Esophagus (tissue), 2 donors: ENCODE measurements around the gene INPP4A. TPM values are rescaled to one million over a fixed set of nuclear protein-coding genes. Genes with fewer than 3 reads are reported as not detected.
A peak's percentile ranks its signal among the peaks of the same experiment; 100 is the strongest.

ENCODE experiments used
- H3K27ac ChIP-seq, 2 donors: one replicate each; pipeline ENCODE4 v1.5.1; 2013; ENCODE audit warnings: low read depth in 2 of 2, mild to moderate bottlenecking in 2 of 2, inconsistent platforms in 1 of 2, low read length in 1 of 2, moderate library complexity in 1 of 2
- H3K27me3 ChIP-seq, 2 donors: one replicate each; pipeline ENCODE4 v1.6.1; 2013; ENCODE audit warnings: low read length in 2 of 2, control low read depth in 1 of 2, mild to moderate bottlenecking in 1 of 2; ENCODE audit not compliant: insufficient read depth in 2 of 2, control insufficient read depth in 1 of 2
- H3K36me3 ChIP-seq, 2 donors: one replicate each; pipeline ENCODE4 v1.6.1; 2013; ENCODE audit warnings: low read length in 1 of 2; ENCODE audit not compliant: control insufficient read depth in 2 of 2, insufficient read depth in 2 of 2
- H3K4me1 ChIP-seq, 2 donors: one replicate each; pipeline ENCODE4 v1.6.1; 2013; ENCODE audit warnings: low read length in 1 of 2; ENCODE audit not compliant: control insufficient read depth in 2 of 2, insufficient read depth in 2 of 2
- H3K4me3 ChIP-seq, 2 donors: one replicate each; pipeline ENCODE4 v1.5.1; 2013; ENCODE audit warnings: low read length in 2 of 2, mild to moderate bottlenecking in 2 of 2, low read depth in 1 of 2, moderate library complexity in 1 of 2
- H3K9me3 ChIP-seq, 2 donors: one replicate each; pipeline ENCODE4 v1.6.1; 2013; ENCODE audit warnings: mild to moderate bottlenecking in 2 of 2, low read depth in 1 of 2, low read length in 1 of 2, moderate library complexity in 1 of 2; ENCODE audit not compliant: control insufficient read depth in 2 of 2, insufficient read depth in 1 of 2
- WGBS, 2 donors: extraction: QIAGEN DNeasy Blood & Tissue Kit; methylation state at CpG; one replicate each; pipeline ENCODE4 v1.1.7; 2013; 5-methylcytosine and 5-hydroxymethylcytosine counted together
- polyA plus RNA-seq, 2 donors: library from polyadenylated mRNA; stranded (reverse); fragments of 200-250 nt; gene quantifications; one replicate each; pipeline ENCODE4 v1.2.3, GENCODE V29; 2013
- donor health status: healthy with polysubstance abuse.
- donor health status: Bipolar disorder and iron deficiency.

INPP4A gene
- polyA plus RNA-seq, 2 donors, result 3.4 to 3.8 TPM

- H3K36me3 ChIP-seq, result peaks cover 4 to 6% of the 10 kb centered on the region in 2 donors
- H3K27me3 ChIP-seq, result no peaks in the 10 kb centered on the region
- H3K9me3 ChIP-seq, result no peaks in the 10 kb centered on the region
- WGBS, 2 donors, result 3% methylated on average over 29 of the region's 29 CpGs
- H3K27ac ChIP-seq, result peak overlapping the region; percentile 87 to 91
- H3K4me1 ChIP-seq, result peaks cover 5% of the 10 kb centered on the region in 2 donors
- peak overlapping the region; percentile 99 to 100 for H3K4me3 ChIP-seq
Measured at GRCh38 chr2:98608962-98609604, 164.4 kb downstream of the INPP4A start.

GRCh38 chr2:98614024-98614739, 169.5 kb downstream of the INPP4A start:
- WGBS, 2 donors, result 96% methylated on average over 9 of the region's 9 CpGs
- Histone ChIP-seq H3K4me1 (no peaks in the 10 kb centered on the region), H3K36me3 (peaks cover 9 to 17% of the 10 kb centered on the region in 2 donors), H3K4me3 (no peak overlapping the region), H3K9me3 (no peaks in the 10 kb centered on the region), H3K27me3 (no peaks in the 10 kb centered on the region), H3K27ac (no peak overlapping the region)

- no peaks in the 10 kb centered on the region for H3K27me3 ChIP-seq
- no peaks in the 10 kb centered on the region for H3K4me1 ChIP-seq
- WGBS, 2 donors, result 87 to 90% methylated on average over 5 of the region's 5 CpGs
- no peaks in the 10 kb centered on the region for H3K9me3 ChIP-seq
- no peak overlapping the region for H3K27ac ChIP-seq
- no peak overlapping the region for H3K4me3 ChIP-seq
- H3K36me3 ChIP-seq, result peaks cover 9 to 17% of the 10 kb centered on the region in 2 donors
Measured at GRCh38 chr2:98615481-98615880, 170.8 kb downstream of the INPP4A start.

- H3K4me3 ChIP-seq, result no peak overlapping the region
- 54 to 55% methylated on average over 5 of the region's 5 CpGs for WGBS, 2 donors
- H3K27me3 ChIP-seq, result no peaks in the 10 kb centered on the region
- no peak overlapping the region for H3K27ac ChIP-seq
- H3K4me1 ChIP-seq, result no peaks in the 10 kb centered on the region
- H3K9me3 ChIP-seq, result no peaks in the 10 kb centered on the region
- peaks cover 11 to 17% of the 10 kb centered on the region in 2 donors for H3K36me3 ChIP-seq
Measured at GRCh38 chr2:98617149-98617548, 172.5 kb downstream of the INPP4A start.

- WGBS, 2 donors, result 73 to 80% methylated on average over 5 of the region's 5 CpGs
- peaks cover 0 to 3% of the 10 kb centered on the region in 2 donors for H3K36me3 ChIP-seq
- H3K9me3 ChIP-seq, result no peaks in the 10 kb centered on the region
- H3K27ac ChIP-seq, result no peak overlapping the region
- no peak overlapping the region for H3K4me3 ChIP-seq
- H3K4me1 ChIP-seq, result no peaks in the 10 kb centered on the region
- H3K27me3 ChIP-seq, result no peaks in the 10 kb centered on the region
Measured at GRCh38 chr2:98623657-98624056, 179.0 kb downstream of the INPP4A start.

GRCh38 chr2:98632351-98632750, 187.7 kb downstream of the INPP4A start:
- H3K36me3 ChIP-seq, result peaks cover 3 to 10% of the 10 kb centered on the region in 2 donors
- no peaks in the 10 kb centered on the region for H3K27me3 ChIP-seq
- 81 to 88% methylated on average over 3 of the region's 3 CpGs for WGBS, 2 donors

GRCh38 chr2:98634406-98635092, 189.9 kb downstream of the INPP4A start:
- 77% methylated on average over 9 of the region's 9 CpGs for WGBS, 2 donors
- Histone ChIP-seq H3K27ac (no peak overlapping the region), H3K36me3 (peaks cover 3 to 10% of the 10 kb centered on the region in 2 donors)

More at GRCh38 chr2:98632351-98632750, 187.7 kb downstream of the INPP4A start:
- no peaks in the 10 kb centered on the region for H3K9me3 ChIP-seq
- H3K4me1 ChIP-seq, result no peaks in the 10 kb centered on the region
- H3K4me3 ChIP-seq, result no peak overlapping the region
- H3K27ac ChIP-seq, result no peak overlapping the region

GRCh38 chr2:98637401-98638147, 192.9 kb downstream of the INPP4A start:
- Histone ChIP-seq H3K4me3 (no peak overlapping the region), H3K9me3 (no peaks in the 10 kb centered on the region), H3K27ac (no peak overlapping the region), H3K36me3 (peaks cover 1 to 6% of the 10 kb centered on the region in 2 donors), H3K4me1 (no peaks in the 10 kb centered on the region), H3K27me3 (no peaks in the 10 kb centered on the region)
- 76 to 79% methylated on average over 10 of the region's 10 CpGs for WGBS, 2 donors

More at GRCh38 chr2:98634406-98635092, 189.9 kb downstream of the INPP4A start:
- no peaks in the 10 kb centered on the region for H3K27me3 ChIP-seq
- no peaks in the 10 kb centered on the region for H3K4me1 ChIP-seq
- H3K4me3 ChIP-seq, result no peak overlapping the region
- no peaks in the 10 kb centered on the region for H3K9me3 ChIP-seq

- WGBS, 2 donors, result 84 to 89% methylated on average over 5 of the region's 5 CpGs
- Histone ChIP-seq H3K36me3 (no peaks in the 10 kb centered on the region), H3K4me3 (no peak overlapping the region), H3K27me3 (no peaks in the 10 kb centered on the region), H3K9me3 (no peaks in the 10 kb centered on the region), H3K27ac (no peak overlapping the region), H3K4me1 (no peaks in the 10 kb centered on the region)
Measured at GRCh38 chr2:98643496-98644100, 198.9 kb downstream of the INPP4A start.
